Thyroid gland (tissue), 4 donors: ENCODE results near the gene GNG4. TPM values are rescaled to one million over a fixed set of nuclear protein-coding genes. Genes with fewer than 3 reads are reported as not detected.

Source experiments
- DNase-seq, 2 donors: peaks; one replicate each; pipeline ENCODE4 v3.0.0-alpha.2; 2019
- H3K27ac ChIP-seq, 3 donors: fragments of 200-600 bp; sonication (generic); 1 replicate in 2 of 3; 2 replicates in 1 of 3; pipeline ENCODE4 v1.5.1; 2016 to 2019; ENCODE audit warnings: mild to moderate bottlenecking in 1 of 3, moderate library complexity in 1 of 3
- H3K27me3 ChIP-seq: fragments of 200-600 bp; sonication (generic); one replicate; pipeline ENCODE4 v1.5.1; 2019
- H3K36me3 ChIP-seq, 2 donors: fragments of 200-600 bp; sonication (generic); one replicate each; pipeline ENCODE4 v1.5.1; 2016 to 2019
- H3K4me1 ChIP-seq, 2 donors: fragments of 200-600 bp; sonication (generic); one replicate each; pipeline ENCODE4 v1.5.1; 2017 to 2019
- H3K4me3 ChIP-seq, 3 donors: fragments of 200-600 bp; sonication (generic); replicated peaks in 1 of 3; 1 replicate in 2 of 3; 2 replicates in 1 of 3; pipeline ENCODE4 v1.5.1; 2016; ENCODE audit warnings: mild to moderate bottlenecking in 1 of 3
- H3K9me3 ChIP-seq: fragments of 200-600 bp; sonication (generic); one replicate; pipeline ENCODE4 v1.5.1; 2017
- POLR2A ChIP-seq, 2 donors: fragments of 450-650 bp; IDR thresholded peaks; one replicate each; pipeline ENCODE4 v1.6.1; 2017; ENCODE audit warnings: antibody characterized with exemption in 2 of 2, mild to moderate bottlenecking in 2 of 2, moderate library complexity in 1 of 2
- WGBS, 2 donors: methylation state at CpG; one replicate each; pipeline ENCODE4 v1.1.5; 2017; 5-methylcytosine and 5-hydroxymethylcytosine counted together
- intact Hi-C: fragments of 100-400 bp; cut with DNase I; formaldehyde crosslinking; loops from one replicate; pipeline ENCODE4 v1.15.1; 2023
- small RNA-seq: library from RNA; depleted of rRNA; stranded (forward); fragments of <200 nt; gene quantifications from one replicate; pipeline ENCODE3, GENCODE V24; 2016
- total RNA-seq, 4 donors: library from RNA; depleted of rRNA; stranded (reverse); fragments of >200 nt; gene quantifications; one replicate each; pipeline ENCODE4 v1.2.3, GENCODE V29; 2016
- TF ChIP-seq, protein P1 (sequence below), 6 experiments: fragments of 200-600 bp in 3 of 6; fragments of 450-650 bp in 3 of 6; sonication (generic) in 3 of 6; IDR thresholded peaks; one replicate each; pipeline ENCODE4 v1.5.1; 2016 to 2019; ENCODE audit warnings: antibody characterized with exemption in 6 of 6, mild to moderate bottlenecking in 2 of 6, inconsistent platforms in 1 of 6, moderate library complexity in 1 of 6

GNG4 gene
- total RNA-seq, 4 donors from 2014 or later, result under 0.01 to 3.0 (median 0.13) TPM; not detected in 1

DNA sequence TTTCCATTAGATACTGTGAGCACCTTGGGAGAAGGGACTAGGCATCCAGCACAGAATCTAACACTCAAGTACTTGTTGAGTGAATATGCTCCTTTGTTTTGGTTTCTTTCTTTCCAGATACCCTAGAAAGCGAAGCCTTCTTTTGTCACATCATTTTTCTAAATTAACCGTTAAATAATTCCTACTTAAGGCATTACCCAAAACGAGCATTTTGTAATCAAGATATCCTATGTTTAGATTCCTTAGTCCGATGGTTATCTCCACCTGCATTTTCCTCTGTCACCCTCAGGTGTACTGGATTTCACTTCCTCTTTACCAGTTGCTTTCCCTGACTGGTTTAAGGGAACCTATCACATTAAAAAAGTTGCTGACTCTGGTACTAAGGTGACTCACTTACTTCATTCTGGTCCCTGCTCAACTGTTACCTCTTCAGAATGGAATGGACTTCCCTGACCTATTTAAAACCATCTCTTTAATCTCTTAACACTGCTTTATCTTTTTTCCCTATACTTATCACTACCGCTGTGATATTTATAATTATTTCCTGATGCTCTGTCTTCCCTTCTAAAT lies 148.5 kb downstream of the GNG4 start:
- DNase-seq, result no peak
- no peak for TF ChIP-seq POLR2A (IDR thresholded peaks at IDR 0.05)
- TF ChIP-seq, protein P1, sequence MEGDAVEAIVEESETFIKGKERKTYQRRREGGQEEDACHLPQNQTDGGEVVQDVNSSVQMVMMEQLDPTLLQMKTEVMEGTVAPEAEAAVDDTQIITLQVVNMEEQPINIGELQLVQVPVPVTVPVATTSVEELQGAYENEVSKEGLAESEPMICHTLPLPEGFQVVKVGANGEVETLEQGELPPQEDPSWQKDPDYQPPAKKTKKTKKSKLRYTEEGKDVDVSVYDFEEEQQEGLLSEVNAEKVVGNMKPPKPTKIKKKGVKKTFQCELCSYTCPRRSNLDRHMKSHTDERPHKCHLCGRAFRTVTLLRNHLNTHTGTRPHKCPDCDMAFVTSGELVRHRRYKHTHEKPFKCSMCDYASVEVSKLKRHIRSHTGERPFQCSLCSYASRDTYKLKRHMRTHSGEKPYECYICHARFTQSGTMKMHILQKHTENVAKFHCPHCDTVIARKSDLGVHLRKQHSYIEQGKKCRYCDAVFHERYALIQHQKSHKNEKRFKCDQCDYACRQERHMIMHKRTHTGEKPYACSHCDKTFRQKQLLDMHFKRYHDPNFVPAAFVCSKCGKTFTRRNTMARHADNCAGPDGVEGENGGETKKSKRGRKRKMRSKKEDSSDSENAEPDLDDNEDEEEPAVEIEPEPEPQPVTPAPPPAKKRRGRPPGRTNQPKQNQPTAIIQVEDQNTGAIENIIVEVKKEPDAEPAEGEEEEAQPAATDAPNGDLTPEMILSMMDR (IDR thresholded peaks at IDR 0.05), result no peak
- H3K4me3 ChIP-seq, result no peak overlapping the region
- peaks cover 9 to 15% of the 10 kb centered on the region in 2 donors for H3K4me1 ChIP-seq
- H3K36me3 ChIP-seq, result no peaks in the 10 kb centered on the region
- H3K27ac ChIP-seq, result no peak overlapping the region
- whole genome bisulfite sequencing, 2 donors, result 94% methylated on average over 5 of the region's 5 CpGs
- intact Hi-C loops, result no loop called here
- H3K9me3 ChIP-seq, result no peaks in the 10 kb centered on the region
- no peaks in the 10 kb centered on the region for H3K27me3 ChIP-seq

Small RNAs within 50 kb of the gene (small RNA-seq; reads per million reads assigned to genes)
- gene MTCO3P46 (not detected), gene MTND4LP21 (not detected)

Other genes starting within 250 kb of the GNG4 start
- gene B3GALNT2, start 145.3 kb downstream of the GNG4 start, total RNA-seq, result 10 to 100 TPM; 38.3 to 56.9 (median 43.8) TPM
- 10 to 100 TPM; 46.8 to 68.4 (median 47.8) TPM for gene LYST, start 217.1 kb upstream of the GNG4 start, total RNA-seq